Stimulated activated CD4-positive, alpha-beta T cell treated with anti-CD3 and anti-CD28 coated beads, Interleukin-1b, Interleukin-23, amount 100 ng/mL, for 4 hours (primary cell): ENCODE measurements around the gene SLC22A23.

Experiments
- DNase-seq, 2 donors: peaks; one replicate each; pipeline ENCODE4 v3.0.0-alpha.2; 2020; ENCODE audit warnings: low read depth in 2 of 2

The SLC22A23 gene

GRCh38 chr6:3299221-3299620 is 157.6 kb downstream of the SLC22A23 start:
- DNase-seq = no peak

- no peak for DNase-seq
Measured at GRCh38 chr6:3297909-3298308, 158.9 kb downstream of the SLC22A23 start.

- no peak for DNase-seq
Measured at GRCh38 chr6:3297006-3297405, 159.8 kb downstream of the SLC22A23 start.

- no peak for DNase-seq
Measured at GRCh38 chr6:3296537-3296936, 160.3 kb downstream of the SLC22A23 start.

- DNase-seq = no peak
Measured at GRCh38 chr6:3296078-3296477, 160.8 kb downstream of the SLC22A23 start.

- DNase-seq = no peak
Measured at GRCh38 chr6:3294921-3295871, 161.7 kb downstream of the SLC22A23 start.

- DNase-seq = no peak
Measured at GRCh38 chr6:3294396-3294795, 162.5 kb downstream of the SLC22A23 start.

GRCh38 chr6:3293271-3294155 is 163.3 kb downstream of the SLC22A23 start:
- DNase-seq = no peak

- DNase-seq = no peak
Measured at GRCh38 chr6:3292431-3293197, 164.2 kb downstream of the SLC22A23 start.

- DNase-seq = no peak
Measured at GRCh38 chr6:3291987-3292386, 164.9 kb downstream of the SLC22A23 start.

- DNase-seq = no peak
Measured at GRCh38 chr6:3291346-3291745, 165.5 kb downstream of the SLC22A23 start.

GRCh38 chr6:3290931-3291211 is 166.0 kb downstream of the SLC22A23 start:
- no peak for DNase-seq

- DNase-seq = no peak
Measured at GRCh38 chr6:3290149-3290930, 166.5 kb downstream of the SLC22A23 start.

- no peak for DNase-seq
Measured at GRCh38 chr6:3289664-3290055, 167.2 kb downstream of the SLC22A23 start.

GRCh38 chr6:3288711-3289663 is 167.9 kb downstream of the SLC22A23 start:
- no peak for DNase-seq

- no peak for DNase-seq
Measured at GRCh38 chr6:3287976-3288707, 168.7 kb downstream of the SLC22A23 start.

- DNase-seq = no peak
Measured at GRCh38 chr6:3287308-3287707, 169.5 kb downstream of the SLC22A23 start.

GRCh38 chr6:3286641-3287171 is 170.1 kb downstream of the SLC22A23 start:
- DNase-seq = no peak

GRCh38 chr6:3285732-3286131 is 171.1 kb downstream of the SLC22A23 start:
- no peak for DNase-seq
